ENCODE measurements around the gene PANX2.

DNA sequence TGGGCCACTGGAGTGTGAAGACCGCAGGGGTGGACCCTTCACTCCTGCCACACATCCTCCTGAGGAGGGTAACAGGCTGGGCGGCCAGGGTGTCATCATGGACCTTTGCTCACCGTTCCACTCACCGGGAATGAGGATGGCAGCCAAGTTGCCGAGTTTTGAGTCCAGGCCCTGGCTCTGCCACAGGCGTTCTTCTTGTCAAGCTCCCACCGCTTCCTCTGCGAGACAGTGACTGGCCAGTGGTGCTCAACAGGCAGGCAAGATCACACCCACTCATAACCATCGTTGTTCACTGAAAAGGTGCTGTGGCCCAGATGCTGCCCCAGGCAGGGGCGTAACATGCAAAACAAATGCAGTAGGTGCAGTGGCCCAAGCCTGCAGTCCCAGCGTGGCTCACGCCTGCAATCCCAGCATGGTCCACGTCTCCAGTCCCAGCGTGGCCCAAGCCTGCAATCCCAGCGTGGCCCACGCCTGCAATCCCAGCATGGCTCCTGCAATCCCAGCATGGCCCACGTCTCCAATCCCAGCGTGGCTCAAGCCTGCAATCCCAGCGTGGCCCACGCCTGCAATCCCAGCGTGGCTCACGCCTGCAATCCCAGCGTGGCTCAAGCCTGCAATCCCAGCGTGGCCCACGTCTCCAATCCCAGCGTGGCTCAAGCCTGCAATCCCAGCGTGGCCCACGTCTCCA, 5.0 kb upstream of the PANX2 start:
- TF ChIP-seq, protein P1, sequence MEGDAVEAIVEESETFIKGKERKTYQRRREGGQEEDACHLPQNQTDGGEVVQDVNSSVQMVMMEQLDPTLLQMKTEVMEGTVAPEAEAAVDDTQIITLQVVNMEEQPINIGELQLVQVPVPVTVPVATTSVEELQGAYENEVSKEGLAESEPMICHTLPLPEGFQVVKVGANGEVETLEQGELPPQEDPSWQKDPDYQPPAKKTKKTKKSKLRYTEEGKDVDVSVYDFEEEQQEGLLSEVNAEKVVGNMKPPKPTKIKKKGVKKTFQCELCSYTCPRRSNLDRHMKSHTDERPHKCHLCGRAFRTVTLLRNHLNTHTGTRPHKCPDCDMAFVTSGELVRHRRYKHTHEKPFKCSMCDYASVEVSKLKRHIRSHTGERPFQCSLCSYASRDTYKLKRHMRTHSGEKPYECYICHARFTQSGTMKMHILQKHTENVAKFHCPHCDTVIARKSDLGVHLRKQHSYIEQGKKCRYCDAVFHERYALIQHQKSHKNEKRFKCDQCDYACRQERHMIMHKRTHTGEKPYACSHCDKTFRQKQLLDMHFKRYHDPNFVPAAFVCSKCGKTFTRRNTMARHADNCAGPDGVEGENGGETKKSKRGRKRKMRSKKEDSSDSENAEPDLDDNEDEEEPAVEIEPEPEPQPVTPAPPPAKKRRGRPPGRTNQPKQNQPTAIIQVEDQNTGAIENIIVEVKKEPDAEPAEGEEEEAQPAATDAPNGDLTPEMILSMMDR (IDR thresholded peaks at IDR 0.05): no peak
- TF ChIP-seq POLR2A (IDR thresholded peaks at IDR 0.05): no peak
